H1 (cell line): ENCODE measurements around the gene GPR17. TPM values are rescaled to one million over a fixed set of nuclear protein-coding genes. Genes with fewer than 3 reads are reported as not detected.

Source experiments
- MAX ChIP-seq: IDR thresholded peaks from 2 replicates; pipeline ENCODE4 v1.6.1; 2012; ENCODE audit warnings: inconsistent platforms
- polyA plus RNA-seq, 7 experiments: library from polyadenylated mRNA; depleted of rRNA in 3 of 7; stranded (reverse) in 5 of 7; unstranded in 2 of 7; fragments of >200 nt in 5 of 7; fragments of 200-250 nt in 2 of 7; gene quantifications; 1 replicate in 5 of 7; 2 replicates in 1 of 7; 4 replicates in 1 of 7; pipeline versions ENCODE4 v1.2.1 to v1.2.3, GENCODE V29; 2011 to 2013; ENCODE audit warnings: missing spikeins in 2 of 7, mixed read lengths in 2 of 7
- total RNA-seq: library from RNA; stranded (reverse); fragmentation: NEBNext Ultra II Directional; extraction: Animal tissue kit (Norgen Biotek cat#: 25700); gene quantifications from 2 replicates; pipeline ENCODE4 v1.2.1, GENCODE V29; 2021

GPR17 gene
- total and polyA plus RNA-seq, 2 of the 8 experiments (the other 6 are each of a cell fraction or from before 2014, with no cell fraction given): 0.03 TPM; not detected in 1

GRCh38 chr2:127630864-127631540, 15.0 kb upstream of the GPR17 start (continued):
- TF ChIP-seq MAX: no peak
